Heart left ventricle (tissue), 16 donors: ENCODE results near the gene CENPO. TPM values are rescaled to one million over a fixed set of nuclear protein-coding genes. Genes with fewer than 3 reads are reported as not detected.

Experiments
- ATAC-seq, 4 donors: fragments of 200-7000 bp; cut with Tn5 transposase; one replicate each; pipeline ENCODE4 v1.9.1; 2020 to 2022; ENCODE audit warnings: moderate library complexity in 4 of 4, mild to moderate bottlenecking in 3 of 4, moderate number of reproducible peaks in 1 of 4
- DNase-seq, 5 donors: peaks; one replicate each; pipeline ENCODE4 v3.0.0-alpha.2; 2020
- H3K27ac ChIP-seq, 12 donors: fragments of 200-600 bp; sonication (generic) in 4 of 12; one replicate each; pipeline versions ENCODE4 v1.5.0 to v1.8.0; 2016 to 2022; ENCODE audit warnings: mild to moderate bottlenecking in 2 of 12
- H3K27me3 ChIP-seq, 9 donors: fragments of 200-600 bp; sonication (generic) in 2 of 9; one replicate each; pipeline versions ENCODE4 v1.5.1 to v1.8.0; 2016 to 2022; ENCODE audit warnings: mild to moderate bottlenecking in 3 of 9
- H3K36me3 ChIP-seq, 9 donors: fragments of 200-600 bp; sonication (generic) in 2 of 9; one replicate each; pipeline versions ENCODE4 v1.5.0 to v1.8.0; 2018 to 2022; ENCODE audit warnings: mild to moderate bottlenecking in 2 of 9
- H3K4me1 ChIP-seq, 12 donors: fragments of 200-600 bp; sonication (generic) in 4 of 12; one replicate each; pipeline versions ENCODE4 v1.5.0 to v1.8.0; 2016 to 2022; ENCODE audit warnings: mild to moderate bottlenecking in 3 of 12
- H3K4me3 ChIP-seq, 12 donors: fragments of 200-600 bp; sonication (generic) in 4 of 12; one replicate each; pipeline versions ENCODE4 v1.5.0 to v1.8.0; 2017 to 2022; ENCODE audit warnings: mild to moderate bottlenecking in 9 of 12, moderate library complexity in 4 of 12
- H3K9me3 ChIP-seq, 12 donors: fragments of 200-600 bp; sonication (generic) in 4 of 12; one replicate each; pipeline versions ENCODE4 v1.5.0 to v1.8.0; 2016 to 2022; ENCODE audit warnings: mild to moderate bottlenecking in 1 of 12
- CTCF ChIP-seq, 12 donors: fragments of 200-600 bp; sonication (generic) in 4 of 12; IDR thresholded peaks; one replicate each; pipeline versions ENCODE4 v1.5.0 to v1.8.0; 2018 to 2022; ENCODE audit warnings: antibody characterized with exemption in 12 of 12, mild to moderate bottlenecking in 5 of 12
- POLR2A ChIP-seq, 2 donors: fragments of 450-650 bp; IDR thresholded peaks; one replicate each; pipeline ENCODE4 v1.6.1; 2017; ENCODE audit warnings: antibody characterized with exemption in 2 of 2, mild to moderate bottlenecking in 2 of 2, moderate library complexity in 2 of 2
- WGBS, 4 donors: extraction: QIAGEN DNeasy Blood & Tissue Kit in 2 of 4; methylation state at CpG; one replicate each; pipeline versions ENCODE4 v1.1.5 to v1.1.7; 2013 to 2018; 5-methylcytosine and 5-hydroxymethylcytosine counted together
- intact Hi-C, 10 donors: fragments of 100-400 bp; cut with DNase I; formaldehyde crosslinking; loops; one replicate each; pipeline versions ENCODE4 v1.11.1 to v1.14.2; 2022
- polyA plus RNA-seq, 2 donors: library from polyadenylated mRNA; stranded (reverse); fragments of 200-250 nt; gene quantifications; one replicate each; pipeline ENCODE4 v1.2.3, GENCODE V29; 2013
- total RNA-seq, 9 donors: library from RNA; depleted of rRNA in 2 of 9; stranded (reverse); fragments of >200 nt in 2 of 9; fragmentation: NEBNext Ultra II Directional in 3 of 9; extraction: Animal tissue kit (Norgen Biotek cat#: 25700) in 3 of 9; gene quantifications; one replicate each; pipeline versions ENCODE4 v1.1.0 to v1.2.4, GENCODE V29; 2016 to 2023
- donor health status: ischemic (EF 13 %, LVEDD 7.1; RV severe dilation, severe dysfunction).
- donor health status: healthy with polysubstance abuse.
- donor health status: DM: no; HTN: yes; CAD: no.
- donor health status: DM: no; HTN: no; CAD: no.
- donor health status: ischemic (EF 25% LVEDD 6.9; RV normal size, moderate dysfunction).
- donor health status: ischemic (EF 25% LVEDD 5.7; RV mildly dilated, moderate dysfunction).
- donor health status: healthy.
- donor health status: DM: yes; HTN: yes; CAD: no.
- donor health status: ischemic (EF 35%, LVEDD 5.7; RV mildly dilated, moderate dysfunction).
- donor health status: nonischemic (EF 11% LVEDD 7.7; RV severe dilation, severe dysfunction).
- donor health status: DM: yes; HTN: yes; CAD: no.
- donor health status: PGD.
- donor health status: ischemic (EF 29% LVEDD 5.4; RV normal size, mild dysfunction).
- donor health status: nonischemic (EF 23%, LVEDD 6.1; RV moderate dilation, normal function).

CENPO gene
- total and polyA plus RNA-seq, 11 donors, result 1.5 to 9.2 (median 2.4) TPM

- no peak overlapping the region for H3K4me3 ChIP-seq
- no peak overlapping the region for H3K27ac ChIP-seq
- H3K27me3 ChIP-seq, result no peaks in the 10 kb centered on the region
- no peaks in the 10 kb centered on the region for H3K9me3 ChIP-seq
- no peak for DNase-seq
- TF ChIP-seq CTCF (IDR thresholded peaks at IDR 0.05), result no peak
- WGBS, 4 donors, result 96 to 99% (median 98%) methylated on average over 4 of the region's 4 CpGs
- ATAC-seq, result no peak
- peaks cover 0 to 52% (median 14%) of the 10 kb centered on the region in 9 donors for H3K36me3 ChIP-seq
- peaks cover 0 to 8% (median 0%) of the 10 kb centered on the region in 12 donors for H3K4me1 ChIP-seq
- intact Hi-C loops, result no loop called here
Measured at GRCh38 chr2:24815171-24815570, 21.9 kb downstream of the CENPO start.

GRCh38 chr2:24816404-24816803, 23.2 kb downstream of the CENPO start:
- intact Hi-C loops, result no loop called here
- H3K36me3 ChIP-seq, result peaks cover 0 to 65% (median 22%) of the 10 kb centered on the region in 9 donors
- no peak for DNase-seq

GRCh38 chr2:24816884-24817283, 23.7 kb downstream of the CENPO start:
- H3K4me3 ChIP-seq, result no peak overlapping the region
- peaks cover 0 to 8% (median 0%) of the 10 kb centered on the region in 12 donors for H3K4me1 ChIP-seq
- ATAC-seq (peak in 1 of 4 donors; percentile 62), DNase-seq (no peak)
- TF ChIP-seq CTCF (IDR thresholded peaks at IDR 0.05) (no peak), POLR2A (IDR thresholded peaks at IDR 0.05) (no peak)
- intact Hi-C loops, result no loop called here
- no peaks in the 10 kb centered on the region for H3K27me3 ChIP-seq
- H3K9me3 ChIP-seq, result no peaks in the 10 kb centered on the region
- H3K27ac ChIP-seq, result no peak overlapping the region
- 72 to 83% (median 79%) methylated on average over 4 of the region's 4 CpGs for WGBS, 4 donors
- peaks cover 0 to 69% (median 25%) of the 10 kb centered on the region in 9 donors for H3K36me3 ChIP-seq

More at GRCh38 chr2:24816404-24816803, 23.2 kb downstream of the CENPO start:
- ATAC-seq, result no peak
- no peak overlapping the region for H3K27ac ChIP-seq
- no peak for TF ChIP-seq CTCF (IDR thresholded peaks at IDR 0.05)
- no peak for TF ChIP-seq POLR2A (IDR thresholded peaks at IDR 0.05)
- no peaks in the 10 kb centered on the region for H3K9me3 ChIP-seq
- peaks cover 0 to 8% (median 0%) of the 10 kb centered on the region in 12 donors for H3K4me1 ChIP-seq
- no peak overlapping the region for H3K4me3 ChIP-seq
- no peaks in the 10 kb centered on the region for H3K27me3 ChIP-seq
- 95 to 96% (median 95%) methylated on average over 6 of the region's 6 CpGs for whole genome bisulfite sequencing, 4 donors

GRCh38 chr2:24818721-24819167, 25.5 kb downstream of the CENPO start:
- ATAC-seq, result peak; percentile 14 to 60 (median 34)
- Histone ChIP-seq H3K27me3 (no peaks in the 10 kb centered on the region), H3K4me1 (peaks cover 0 to 8% (median 0%) of the 10 kb centered on the region in 12 donors), H3K27ac (peak overlapping the region in 1 of 12 donors; percentile 37), H3K4me3 (no peak overlapping the region), H3K36me3 (peaks cover 0 to 84% (median 32%) of the 10 kb centered on the region in 9 donors), H3K9me3 (no peaks in the 10 kb centered on the region)
- no peak for DNase-seq
- WGBS, 4 donors, result 53 to 65% (median 58%) methylated on average over 9 of the region's 9 CpGs
- no peak for TF ChIP-seq CTCF (IDR thresholded peaks at IDR 0.05)
- intact Hi-C loops, result no loop called here
